ENCODE results near the gene DICER1. TPM values are rescaled to one million over a fixed set of nuclear protein-coding genes. Genes with fewer than 3 reads are reported as not detected.
A peak's percentile ranks its signal among the peaks of the same experiment; 100 is the strongest.

DICER1 gene
- total RNA-seq, 1 donor from 2014 or later, result 49.3 TPM

GRCh38 chr14:95125915-95126314, 31.4 kb downstream of the DICER1 start:
- DNase-seq (ENCODE audit: low spot score), result no peak

GRCh38 chr14:95125221-95125620, 32.1 kb downstream of the DICER1 start:
- DNase-seq (ENCODE audit: low spot score), result no peak

GRCh38 chr14:95123891-95124579, 33.3 kb downstream of the DICER1 start:
- DNase-seq (ENCODE audit: low spot score), result no peak

GRCh38 chr14:95122621-95122945, 34.7 kb downstream of the DICER1 start:
- DNase-seq (ENCODE audit: low spot score), result no peak

- DNase-seq (ENCODE audit: low spot score), result no peak
These were observed 35.3 kb downstream of the DICER1 start for GRCh38 chr14:95121911-95122620.

GRCh38 chr14:95119336-95119735, 38.0 kb downstream of the DICER1 start:
- no peak for DNase-seq (ENCODE audit: low spot score)

- no peak for DNase-seq (ENCODE audit: low spot score)
These were observed 39.2 kb downstream of the DICER1 start for GRCh38 chr14:95117937-95118721.

GRCh38 chr14:95113476-95113875, 43.9 kb downstream of the DICER1 start:
- DNase-seq (ENCODE audit: low spot score), result no peak

GRCh38 chr14:95111507-95112164, 45.7 kb downstream of the DICER1 start:
- DNase-seq (ENCODE audit: low spot score), result no peak

- no peak for DNase-seq (ENCODE audit: low spot score)
These were observed 47.2 kb downstream of the DICER1 start for GRCh38 chr14:95110178-95110577.

- DNase-seq (ENCODE audit: low spot score), result no peak
These were observed 49.6 kb downstream of the DICER1 start for GRCh38 chr14:95107711-95108110.

GRCh38 chr14:95106971-95107370, 50.4 kb downstream of the DICER1 start:
- no peak for DNase-seq (ENCODE audit: low spot score)

GRCh38 chr14:95104911-95105310, 52.4 kb downstream of the DICER1 start:
- DNase-seq (ENCODE audit: low spot score), result no peak

- DNase-seq (ENCODE audit: low spot score), result no peak
These were observed 54.7 kb downstream of the DICER1 start for GRCh38 chr14:95102680-95103044.

- DNase-seq (ENCODE audit: low spot score), result no peak
These were observed 55.3 kb downstream of the DICER1 start for GRCh38 chr14:95101736-95102679.

- DNase-seq (ENCODE audit: low spot score), result peak; percentile 67
These were observed 58.2 kb downstream of the DICER1 start for GRCh38 chr14:95098984-95099599.

GRCh38 chr14:95097385-95097784, 59.9 kb downstream of the DICER1 start:
- DNase-seq (ENCODE audit: low spot score), result no peak

GRCh38 chr14:95096476-95096875, 60.9 kb downstream of the DICER1 start:
- no peak for DNase-seq (ENCODE audit: low spot score)

GRCh38 chr14:95095996-95096395, 61.3 kb downstream of the DICER1 start:
- DNase-seq (ENCODE audit: low spot score), result no peak

- no peak for DNase-seq (ENCODE audit: low spot score)
These were observed 64.6 kb downstream of the DICER1 start for GRCh38 chr14:95092723-95093122.

GRCh38 chr14:95091581-95091980, 65.7 kb downstream of the DICER1 start:
- no peak for DNase-seq (ENCODE audit: low spot score)
